ENCODE measurements around the gene ADGRL3.

The ADGRL3 gene

DNA sequence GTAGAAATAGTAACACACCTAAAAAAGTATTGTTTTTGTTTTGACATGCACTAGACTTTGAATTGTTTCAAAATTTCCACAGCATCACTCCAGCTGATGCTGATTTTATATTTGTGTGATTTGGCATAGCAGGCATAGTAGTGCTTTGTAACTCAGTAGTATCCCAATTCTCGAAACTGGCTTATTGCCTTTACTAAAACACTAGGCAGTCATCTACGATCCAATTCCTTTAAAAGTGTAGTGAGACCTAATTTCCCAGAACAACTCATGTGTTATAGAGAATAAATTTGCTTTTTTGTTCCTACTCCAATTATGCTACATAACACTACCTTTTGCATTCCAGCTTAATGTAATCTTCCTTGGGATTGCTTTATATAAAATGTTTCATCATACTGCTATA lies 797.7 kb downstream of the ADGRL3 start:
- DNase-seq (ENCODE audit: low spot score), result no peak

DNA sequence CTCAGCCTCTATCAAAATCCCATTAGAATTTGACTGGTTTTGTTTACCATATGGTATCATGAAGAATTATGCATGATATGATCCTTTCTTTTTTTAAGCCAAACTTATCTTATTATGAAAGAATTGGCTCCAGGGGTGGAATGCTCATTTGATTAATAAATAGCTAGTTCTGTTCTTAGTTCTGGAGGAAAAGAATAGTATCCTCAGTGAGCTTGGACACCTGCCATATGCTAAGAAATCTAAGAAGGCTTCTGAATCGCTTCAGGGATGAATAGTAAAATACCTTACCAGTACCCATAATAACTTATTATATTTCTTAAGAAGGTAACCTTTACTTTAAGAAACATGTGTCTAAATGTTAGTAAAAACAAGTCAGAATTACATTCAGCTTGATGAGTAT lies 803.6 kb downstream of the ADGRL3 start:
- no peak for DNase-seq (ENCODE audit: low spot score)

DNA sequence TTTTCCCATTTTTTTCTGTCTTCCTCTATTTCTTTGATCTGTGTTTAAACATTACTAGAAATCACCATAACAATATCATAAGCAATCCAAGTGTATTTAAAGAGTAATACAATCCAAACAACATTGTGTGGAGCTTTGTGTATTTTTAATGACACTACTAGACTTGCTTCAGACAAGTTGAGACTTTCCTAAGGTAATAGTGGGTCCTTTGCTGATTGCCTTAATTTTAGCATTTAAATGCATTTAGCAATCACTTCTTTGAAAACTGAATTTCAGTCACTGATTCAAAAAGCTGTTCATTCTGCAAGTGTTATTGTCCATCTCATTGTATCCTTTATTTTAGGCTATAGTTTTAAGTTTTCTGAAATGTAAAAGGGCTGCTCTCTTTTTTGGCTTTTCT lies 804.8 kb downstream of the ADGRL3 start:
- no peak for DNase-seq (ENCODE audit: low spot score)

DNA sequence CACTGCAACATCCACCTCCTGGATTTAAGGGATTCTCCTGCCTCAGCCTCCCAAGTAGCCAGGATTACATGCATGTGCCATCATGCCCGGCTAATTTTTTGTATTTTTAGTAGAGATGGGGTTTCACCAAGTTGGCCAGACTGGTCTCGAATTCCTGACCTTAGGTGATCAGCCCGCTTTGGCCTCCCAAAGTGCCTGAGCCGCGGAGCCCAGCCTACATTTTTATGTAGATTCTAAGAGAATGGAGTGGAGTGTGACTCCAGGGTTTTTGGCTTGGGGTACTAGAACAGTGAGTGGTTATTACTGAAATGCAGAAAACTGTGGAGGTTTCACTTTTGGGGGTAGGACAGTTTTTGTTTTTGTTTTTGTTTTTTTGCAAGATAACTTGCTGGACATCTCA lies 806.0 kb downstream of the ADGRL3 start:
- no peak for DNase-seq (ENCODE audit: low spot score)

DNA sequence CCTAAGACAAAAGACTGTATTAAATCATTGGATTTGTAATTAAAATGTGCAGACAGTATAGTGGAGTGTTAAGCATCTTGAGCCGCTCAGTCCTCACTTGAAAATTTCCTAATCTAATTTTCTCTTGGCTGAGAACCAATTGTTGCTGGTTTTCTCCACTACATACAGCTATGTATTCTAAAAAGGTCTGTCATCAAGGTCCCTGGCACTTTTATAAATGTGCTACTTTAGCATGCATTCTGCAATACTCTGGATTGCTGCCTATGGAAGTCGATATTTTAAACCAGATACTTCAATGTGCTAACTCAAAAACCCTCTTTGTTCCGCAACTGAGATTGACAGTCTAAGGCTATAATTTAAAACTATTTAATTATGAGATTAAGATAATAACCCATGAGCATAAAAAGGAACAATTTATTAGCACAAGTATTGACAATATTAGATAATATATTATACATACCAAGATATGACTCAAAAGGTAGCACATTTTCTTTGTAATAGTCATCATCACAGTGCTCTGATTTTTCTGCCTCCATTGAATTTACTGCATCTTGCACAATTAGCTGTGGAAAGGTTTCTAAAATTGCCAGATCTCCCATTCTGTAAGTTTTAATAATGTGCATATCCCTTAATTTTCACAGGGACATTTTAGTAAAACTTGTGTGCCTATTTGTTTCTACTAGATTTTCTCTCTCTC lies 815.1 kb downstream of the ADGRL3 start:
- no peak for DNase-seq (ENCODE audit: low spot score)

DNA sequence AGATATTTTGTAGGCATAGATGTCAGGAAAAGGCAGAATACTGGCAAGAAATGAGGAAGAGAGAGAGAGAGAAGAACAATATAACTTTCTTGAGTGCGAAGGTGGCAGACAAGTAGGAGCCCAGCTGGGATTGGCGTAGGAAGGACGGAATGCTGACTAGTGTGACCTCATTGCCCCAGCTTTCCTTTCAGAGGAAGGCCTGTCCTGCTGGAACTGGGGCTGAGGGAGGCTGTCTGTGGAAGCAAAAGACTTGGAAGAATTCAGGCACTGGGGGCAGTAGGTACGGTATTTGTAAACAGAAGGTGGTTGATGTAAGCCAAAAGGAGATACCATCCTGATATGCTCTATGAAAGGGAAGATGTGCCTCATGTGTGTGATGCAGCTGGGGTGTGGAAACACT lies 818.4 kb downstream of the ADGRL3 start:
- no peak for DNase-seq (ENCODE audit: low spot score)

DNA sequence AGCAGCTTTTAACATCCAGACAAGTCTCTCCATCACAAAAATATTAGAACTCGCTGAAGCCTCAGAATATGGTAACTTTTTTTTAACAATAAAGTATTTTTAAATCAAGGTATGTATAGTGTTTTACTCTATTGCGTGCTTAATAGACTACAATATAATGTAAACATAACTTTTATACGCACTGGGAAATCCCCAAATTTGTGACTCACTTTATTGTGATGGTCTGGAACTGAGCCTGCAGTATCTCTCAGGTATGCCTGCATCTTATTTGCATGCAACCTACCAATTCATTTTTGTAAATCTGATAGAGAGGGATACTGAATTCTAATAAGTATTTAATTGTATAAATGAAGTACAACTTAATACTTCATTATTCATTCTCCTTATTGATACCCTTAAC lies 823.5 kb downstream of the ADGRL3 start:
- DNase-seq (ENCODE audit: low spot score), result no peak

DNA sequence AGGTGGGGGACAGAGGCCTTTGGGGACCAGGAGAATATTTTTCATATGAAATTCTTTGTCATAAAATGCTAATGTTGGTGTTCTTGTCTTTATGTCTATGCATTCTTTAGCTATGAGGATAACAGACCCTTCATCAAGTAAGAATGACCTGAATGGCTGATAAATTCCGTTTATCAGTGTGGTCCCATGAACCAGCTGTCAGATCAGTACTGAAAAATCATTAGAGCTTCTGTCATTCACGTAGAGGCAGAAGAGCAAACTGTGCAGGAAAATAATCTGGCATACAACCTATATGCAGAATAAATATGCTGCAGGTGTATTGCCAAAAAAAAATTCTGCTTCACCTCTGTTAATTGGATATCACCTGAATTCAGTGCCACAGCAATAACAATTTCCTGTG lies 828.6 kb downstream of the ADGRL3 start:
- DNase-seq (ENCODE audit: low spot score), result no peak

DNA sequence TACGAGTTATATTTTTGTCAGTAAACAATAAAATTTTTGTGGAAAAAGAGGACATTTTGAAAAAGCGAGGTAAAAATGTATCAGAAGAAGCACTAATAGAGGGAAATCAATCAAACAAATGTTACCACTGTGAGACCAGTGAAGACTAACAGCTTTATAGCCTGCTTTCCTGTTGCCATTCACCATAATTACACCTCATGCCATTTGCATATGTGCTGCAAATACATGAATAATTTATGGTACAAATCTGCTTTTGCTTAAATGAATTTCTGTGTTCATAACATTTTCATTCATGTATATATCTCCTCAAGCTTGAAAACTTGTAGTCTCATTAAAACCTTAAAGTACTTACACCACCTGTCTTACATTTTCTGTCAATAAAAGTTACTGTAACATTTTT lies 830.8 kb downstream of the ADGRL3 start:
- DNase-seq (ENCODE audit: low spot score), result no peak

DNA sequence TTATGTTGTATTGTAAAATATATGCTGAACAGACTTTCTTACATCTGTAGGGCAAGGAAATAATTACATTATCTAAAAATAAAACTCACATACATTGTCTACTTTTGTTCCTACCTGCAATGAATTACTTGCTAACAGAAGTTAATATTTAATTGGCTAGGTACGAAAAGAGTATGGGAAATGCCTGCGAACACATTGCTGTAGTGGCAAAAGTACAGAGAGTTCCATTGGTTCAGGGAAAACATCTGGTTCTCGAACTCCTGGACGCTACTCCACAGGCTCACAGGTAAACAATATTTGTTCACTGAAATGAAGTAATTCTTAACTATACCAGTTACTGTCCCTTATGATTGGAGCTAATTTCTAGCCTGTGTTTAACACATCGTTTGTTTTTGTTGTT lies 837.4 kb downstream of the ADGRL3 start:
- DNase-seq (ENCODE audit: low spot score), result no peak

DNA sequence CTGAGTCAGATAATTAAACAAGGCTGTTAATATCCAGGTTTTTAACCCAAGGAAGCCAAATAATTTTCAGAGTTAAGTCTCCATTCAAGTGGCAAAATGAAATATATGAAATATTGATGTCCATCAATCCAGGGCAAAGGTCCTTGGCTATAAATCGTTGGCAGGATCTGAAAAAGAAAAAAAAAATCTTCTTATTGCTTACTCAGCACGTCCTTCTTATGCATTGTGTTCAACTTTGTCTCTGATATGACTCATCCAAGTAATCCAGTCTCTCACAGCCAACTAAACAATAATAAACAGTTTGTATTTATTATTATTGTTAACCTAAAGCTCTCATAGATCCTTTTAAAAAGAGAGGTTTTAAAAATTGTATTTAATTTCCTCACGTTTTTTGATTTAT lies 851.2 kb downstream of the ADGRL3 start:
- no peak for DNase-seq (ENCODE audit: low spot score)

DNA sequence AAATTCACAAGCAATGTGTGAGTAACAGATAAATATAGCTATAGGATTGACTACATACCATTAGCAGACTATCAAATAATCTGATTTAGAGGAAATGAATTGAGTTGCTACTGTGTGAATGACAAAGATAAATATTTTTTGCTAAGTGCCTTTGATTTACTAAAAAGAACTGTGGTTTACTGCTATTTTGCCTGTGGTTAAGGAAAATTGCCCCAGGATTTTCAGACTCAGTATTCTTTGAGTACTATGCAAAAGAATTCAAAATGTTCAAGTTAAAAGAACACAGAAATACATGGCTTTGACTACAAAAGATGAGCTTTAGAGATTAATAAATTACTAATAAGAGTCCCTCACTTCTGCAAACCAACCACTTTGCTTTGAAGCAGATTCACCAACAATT lies 853.8 kb downstream of the ADGRL3 start:
- DNase-seq (ENCODE audit: low spot score), result no peak

DNA sequence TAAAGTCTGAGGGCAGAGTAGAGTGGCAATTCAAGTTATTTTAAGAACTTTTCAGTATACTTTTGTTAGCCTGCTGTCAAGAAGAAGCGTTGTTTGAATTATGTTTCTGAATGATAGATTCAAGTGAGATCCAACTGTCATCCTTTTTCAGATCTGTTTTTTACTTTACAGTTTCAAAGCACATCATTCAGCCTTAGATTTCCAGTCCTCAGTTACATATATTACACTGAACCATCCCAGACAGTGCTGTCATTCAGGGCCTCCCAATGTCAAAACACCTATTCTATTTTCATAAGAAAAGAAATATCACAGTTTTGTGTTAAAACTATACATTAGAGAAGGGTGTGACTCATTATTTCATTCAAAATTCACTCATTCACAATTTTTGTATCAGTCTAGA lies 856.9 kb downstream of the ADGRL3 start:
- no peak for DNase-seq (ENCODE audit: low spot score)

DNA sequence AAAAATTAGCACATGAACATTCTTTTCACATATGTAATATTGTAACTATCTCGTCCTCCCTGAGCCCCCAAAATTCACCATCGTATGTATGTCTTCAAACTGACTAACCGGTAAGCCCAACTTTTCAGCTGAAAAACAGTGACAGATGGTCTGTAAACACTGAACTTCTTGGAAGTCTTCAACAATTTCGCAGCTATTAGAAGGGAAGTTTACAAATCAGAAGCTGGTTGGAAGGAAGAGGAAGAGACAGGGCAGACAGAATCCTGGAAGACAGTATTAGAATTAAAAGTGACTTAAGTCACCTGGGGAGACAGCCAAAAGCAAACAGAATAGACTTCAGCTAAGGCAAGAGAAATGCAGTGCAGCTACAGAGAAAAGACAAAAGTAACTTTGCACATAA lies 858.4 kb downstream of the ADGRL3 start:
- no peak for DNase-seq (ENCODE audit: low spot score)

DNA sequence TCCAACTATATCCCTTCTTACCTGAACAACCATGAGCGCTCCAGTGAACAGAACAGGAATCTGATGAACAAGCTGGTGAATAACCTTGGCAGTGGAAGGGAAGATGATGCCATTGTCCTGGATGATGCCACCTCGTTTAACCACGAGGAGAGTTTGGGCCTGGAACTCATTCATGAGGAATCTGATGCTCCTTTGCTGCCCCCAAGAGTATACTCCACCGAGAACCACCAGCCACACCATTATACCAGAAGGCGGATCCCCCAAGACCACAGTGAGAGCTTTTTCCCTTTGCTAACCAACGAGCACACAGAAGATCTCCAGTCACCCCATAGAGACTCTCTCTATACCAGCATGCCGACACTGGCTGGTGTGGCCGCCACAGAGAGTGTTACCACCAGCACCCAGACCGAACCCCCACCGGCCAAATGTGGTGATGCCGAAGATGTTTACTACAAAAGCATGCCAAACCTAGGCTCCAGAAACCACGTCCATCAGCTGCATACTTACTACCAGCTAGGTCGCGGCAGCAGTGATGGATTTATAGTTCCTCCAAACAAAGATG lies 870.2 kb downstream of the ADGRL3 start:
- no peak for DNase-seq (ENCODE audit: low spot score)

DNA sequence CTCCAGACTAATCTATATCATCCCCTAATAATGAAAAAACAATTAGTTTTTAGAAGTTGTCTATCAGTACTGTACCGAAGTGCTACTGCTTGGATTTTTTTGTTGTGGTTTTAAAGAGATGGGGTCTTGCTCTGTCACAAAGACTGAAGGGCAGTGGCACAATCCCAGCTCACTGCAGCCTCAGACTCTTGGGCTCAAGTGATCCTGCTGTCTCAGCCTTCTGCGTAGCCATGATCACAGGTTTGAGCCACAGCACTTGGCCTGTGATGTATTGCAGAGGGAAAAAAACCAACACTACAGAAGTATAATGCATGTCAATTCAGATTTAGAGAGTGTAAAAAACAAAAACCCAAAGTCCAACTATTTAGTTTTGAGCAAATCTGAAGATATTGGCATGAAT lies 875.0 kb downstream of the ADGRL3 start:
- no peak for DNase-seq (ENCODE audit: low spot score)

DNA sequence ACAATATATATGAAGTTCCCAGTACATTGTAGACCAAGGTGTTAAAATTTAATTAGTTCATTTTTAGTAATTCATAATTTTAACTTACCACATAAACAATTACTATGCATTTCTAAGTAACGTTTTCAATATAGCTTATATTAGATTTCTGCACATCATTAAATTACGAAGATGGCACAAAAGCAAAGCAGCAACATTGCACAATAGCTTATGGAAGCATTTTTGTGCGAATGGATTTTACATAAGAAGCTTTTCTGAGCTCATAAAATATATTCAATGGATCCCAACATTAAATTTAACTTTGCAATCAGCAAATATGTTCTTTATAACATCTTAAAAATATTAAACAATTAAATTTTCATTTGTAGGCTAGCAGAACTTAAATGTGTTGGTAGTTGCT lies 875.4 kb downstream of the ADGRL3 start:
- DNase-seq (ENCODE audit: low spot score), result no peak

DNA sequence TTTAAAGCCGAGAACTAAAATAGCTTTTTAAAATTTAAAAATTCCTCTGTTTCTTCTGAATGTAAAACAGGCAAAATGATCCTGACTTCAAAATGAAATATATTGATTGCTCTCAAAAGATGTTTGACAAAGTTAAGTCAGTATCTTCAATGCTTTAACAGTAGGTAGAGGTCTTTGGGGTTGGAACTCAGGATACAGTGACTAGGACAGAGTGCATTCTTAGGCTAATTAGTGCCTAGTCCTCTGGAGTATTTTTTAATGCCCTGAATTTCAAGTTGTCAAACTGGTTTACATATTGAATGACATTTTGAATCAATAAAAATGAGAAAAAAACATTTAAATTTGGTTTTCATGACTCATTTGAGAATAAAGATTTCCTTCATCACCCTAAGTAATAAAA lies 877.3 kb downstream of the ADGRL3 start:
- DNase-seq (ENCODE audit: low spot score), result no peak

DNA sequence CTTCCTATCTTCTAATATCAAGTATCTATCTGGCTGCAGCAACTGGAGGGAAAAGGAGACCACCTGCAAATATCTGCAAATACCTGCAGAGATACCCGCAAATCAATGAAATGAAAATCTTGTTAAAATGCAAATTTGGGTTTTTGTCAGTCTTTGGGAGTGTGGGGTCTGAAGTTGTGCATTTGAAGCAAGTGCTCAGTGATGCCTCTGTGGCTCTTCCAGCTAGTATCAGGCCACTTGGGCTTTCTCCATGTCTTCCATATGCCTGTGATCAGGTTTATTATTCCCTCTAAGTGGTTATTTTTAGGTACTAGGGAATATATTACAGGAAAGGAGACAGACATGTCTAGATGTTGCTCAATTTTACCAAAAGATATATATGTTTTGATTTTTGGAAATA lies 880.3 kb downstream of the ADGRL3 start:
- DNase-seq (ENCODE audit: low spot score), result no peak

DNA sequence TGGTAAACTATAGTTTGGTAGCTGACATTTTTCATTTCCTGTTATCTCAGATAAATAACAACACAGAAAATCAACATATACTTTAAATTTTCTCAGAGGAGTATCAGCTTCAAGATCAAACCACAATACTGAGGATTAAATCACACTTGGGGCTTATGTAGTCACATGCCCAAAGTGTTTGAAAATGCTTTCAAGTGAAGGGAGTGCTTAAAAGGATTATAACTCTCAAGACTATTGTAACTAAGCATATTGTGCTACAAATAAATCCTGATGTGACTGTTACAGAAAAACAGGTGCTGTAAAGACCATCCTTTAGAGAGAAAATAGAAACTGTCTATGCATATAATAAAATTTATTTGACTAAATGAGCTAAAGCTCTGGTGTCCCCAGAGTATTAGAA lies 887.6 kb downstream of the ADGRL3 start:
- no peak for DNase-seq (ENCODE audit: low spot score)

DNA sequence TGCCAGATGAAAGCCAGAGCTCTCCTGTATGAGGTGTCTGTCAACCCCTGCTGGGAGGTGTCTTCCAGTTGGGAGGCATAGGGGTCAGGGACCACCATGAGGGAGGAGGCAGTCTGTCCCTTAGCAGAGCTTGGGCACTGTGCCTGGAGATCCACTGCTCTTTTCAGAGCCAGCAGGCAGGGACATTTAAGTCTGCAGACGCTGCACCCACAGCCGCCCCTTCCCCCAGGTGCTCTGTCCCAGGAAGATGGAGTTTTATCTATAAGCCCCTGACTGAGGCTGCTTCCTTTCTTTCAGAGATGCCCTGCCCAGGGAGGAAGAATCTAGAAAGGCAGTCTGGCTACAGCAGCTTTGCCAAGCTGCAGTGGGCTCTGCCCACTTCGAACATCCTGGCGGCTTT lies 893.6 kb downstream of the ADGRL3 start:
- DNase-seq (ENCODE audit: low spot score), result no peak

DNA sequence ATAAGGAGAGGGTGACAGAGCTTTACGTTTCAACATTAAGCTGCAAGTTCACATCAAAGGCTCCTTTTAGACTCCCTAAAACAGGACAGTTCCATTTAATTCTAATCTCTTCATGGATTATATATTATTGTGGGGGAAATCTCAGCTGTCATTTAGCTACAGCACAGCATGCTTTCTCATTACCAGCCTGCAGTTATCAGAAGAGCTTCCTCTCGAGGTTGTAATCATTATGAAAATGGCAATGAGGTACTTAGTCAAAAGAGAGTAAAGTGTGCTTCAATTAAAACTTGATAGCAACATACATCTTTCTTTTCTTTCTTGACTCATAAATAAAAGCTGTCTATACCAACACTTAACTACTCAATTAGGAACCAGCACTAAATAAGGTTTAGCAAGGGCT lies 896.8 kb downstream of the ADGRL3 start:
- DNase-seq (ENCODE audit: low spot score), result no peak

DNA sequence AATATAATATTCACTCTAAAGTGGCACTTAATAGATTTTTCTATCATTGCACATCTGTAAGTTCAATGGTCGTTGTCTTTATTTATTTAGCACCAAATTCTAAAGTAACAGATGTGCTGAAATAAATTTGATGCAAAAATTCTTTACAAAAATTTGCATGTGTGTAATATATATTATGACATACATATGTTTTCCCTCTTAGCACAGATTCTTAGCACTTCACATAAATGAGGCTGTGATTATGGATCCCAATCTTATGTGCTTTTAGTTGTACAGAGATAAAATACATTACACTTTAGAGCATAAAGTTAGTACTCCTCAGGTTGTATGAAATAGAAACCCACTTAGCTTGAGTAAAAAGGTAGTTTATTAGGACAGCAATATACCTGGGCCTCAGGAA lies 915.1 kb downstream of the ADGRL3 start:
- no peak for DNase-seq (ENCODE audit: low spot score)

DNA sequence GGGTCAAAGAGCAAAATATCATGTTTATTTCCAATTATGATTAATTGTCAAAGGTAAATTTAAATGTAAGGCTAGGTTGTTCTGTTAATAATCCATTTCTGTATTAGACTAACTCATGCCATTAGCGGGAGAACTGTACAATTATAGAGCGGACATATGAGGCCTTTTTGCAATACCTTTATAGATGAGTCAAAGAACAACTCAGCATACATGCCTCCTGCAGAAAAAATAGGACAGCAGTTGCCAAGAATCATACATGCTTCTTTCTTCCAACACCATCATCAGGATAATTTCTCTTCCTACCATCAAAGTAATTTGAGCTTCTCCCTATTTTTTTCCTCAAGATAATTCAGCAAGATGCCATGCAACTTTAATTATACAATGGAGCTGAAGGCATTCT lies 917.8 kb downstream of the ADGRL3 start:
- DNase-seq (ENCODE audit: low spot score), result no peak

DNA sequence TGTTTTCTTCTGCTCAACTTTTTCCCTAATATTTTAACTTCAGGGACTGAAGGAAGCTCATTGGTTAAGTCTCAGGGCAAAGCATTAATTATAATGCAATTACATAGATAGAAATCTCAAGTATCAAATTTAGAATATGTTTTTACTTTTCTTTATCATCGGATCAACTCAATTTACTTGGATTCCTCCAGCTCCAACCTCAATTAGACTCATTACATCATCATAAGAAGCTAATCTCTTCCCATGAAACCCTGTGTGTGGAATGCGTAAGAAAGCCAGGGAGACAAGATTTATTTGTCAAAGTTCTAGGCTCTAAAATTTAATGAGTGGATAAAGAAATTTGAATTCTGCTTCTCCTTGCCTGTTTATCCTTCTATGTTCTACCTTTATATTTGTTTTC lies 918.4 kb downstream of the ADGRL3 start:
- no peak for DNase-seq (ENCODE audit: low spot score)
